GM20431 (cell line): Measurements from ENCODE around the gene WIPF2.
"Not testable (repeated sequence)": the region's sequence is repeated elsewhere in the genome, so short reads cannot be mapped to it uniquely, and the experiment has no call there.

ENCODE experiments used
- in situ Hi-C: fragments of 300-500 bp; cut with MseI, MboI; formaldehyde crosslinking; loops from one replicate; pipeline ENCODE4 v1.15.0; 2020; ENCODE audit warnings: low sequenced_read_pairs; ENCODE audit not compliant: unreplicated experiment

Gene WIPF2

GRCh38 chr17:40291281-40291664 lies 72.2 kb downstream of the WIPF2 start:
- in situ Hi-C loops, result no loop called here

DNA sequence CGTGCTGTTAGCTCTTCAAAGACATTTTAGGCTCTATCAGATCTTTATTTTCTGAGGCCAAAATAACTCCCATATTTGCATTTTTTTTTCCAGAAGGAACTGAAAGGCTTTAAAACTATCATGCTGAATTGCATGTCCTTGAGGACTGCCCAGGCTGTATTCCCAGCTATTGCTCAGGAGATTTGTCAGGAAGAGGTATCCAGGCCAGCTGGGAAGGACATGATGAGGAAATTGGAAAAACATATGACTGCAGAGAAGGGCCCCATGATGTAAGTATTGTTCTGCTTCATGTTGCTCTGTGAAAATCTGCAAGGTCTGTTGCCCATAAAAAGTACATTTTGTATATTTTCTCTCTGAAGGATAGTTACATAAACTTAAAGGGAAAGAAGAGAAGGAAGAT lies 74.3 kb downstream of the WIPF2 start:
- in situ Hi-C loops, result no loop called here

- in situ Hi-C loops, result no loop called here
Measured at GRCh38 chr17:40295488-40296436, 76.7 kb downstream of the WIPF2 start.

DNA sequence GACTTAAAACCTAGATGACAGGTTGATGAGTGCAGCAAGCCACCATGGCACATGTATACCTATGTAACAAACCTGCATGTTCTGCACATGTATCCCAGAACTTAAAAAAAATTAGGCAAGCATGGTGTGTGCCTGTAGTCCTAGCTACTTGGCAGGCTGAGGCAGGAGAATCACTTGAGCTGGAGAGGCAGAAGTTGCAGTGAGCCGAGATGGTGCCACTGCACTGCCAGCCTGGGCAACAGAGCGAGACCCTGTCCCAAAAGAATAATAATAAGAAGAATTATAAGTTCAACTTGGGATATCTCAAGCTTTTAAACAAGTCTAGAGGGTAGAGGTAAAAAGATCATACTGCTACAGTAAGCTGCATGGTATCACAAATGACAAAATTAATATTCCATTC lies 78.4 kb downstream of the WIPF2 start:
- in situ Hi-C loops, result no loop called here

DNA sequence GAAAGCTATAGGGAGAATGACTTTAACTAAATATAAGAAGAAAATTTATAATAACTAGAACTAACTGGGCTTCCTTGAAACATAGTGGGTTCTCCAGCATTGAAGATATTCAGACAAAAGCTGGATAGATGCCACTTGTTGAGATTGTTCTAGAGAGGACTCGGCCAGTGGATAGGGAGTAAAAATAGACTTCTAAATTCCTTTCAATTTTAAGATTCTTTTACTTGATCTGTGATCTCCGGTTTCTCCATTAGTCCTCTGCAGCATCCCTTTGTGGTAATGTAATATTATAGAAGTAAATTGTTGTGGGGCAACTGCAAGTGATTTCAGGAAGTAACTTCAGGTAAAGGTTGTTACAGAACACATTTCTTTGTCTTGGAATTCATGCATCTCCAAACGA lies 79.6 kb downstream of the WIPF2 start:
- in situ Hi-C loops, result no loop called here

DNA sequence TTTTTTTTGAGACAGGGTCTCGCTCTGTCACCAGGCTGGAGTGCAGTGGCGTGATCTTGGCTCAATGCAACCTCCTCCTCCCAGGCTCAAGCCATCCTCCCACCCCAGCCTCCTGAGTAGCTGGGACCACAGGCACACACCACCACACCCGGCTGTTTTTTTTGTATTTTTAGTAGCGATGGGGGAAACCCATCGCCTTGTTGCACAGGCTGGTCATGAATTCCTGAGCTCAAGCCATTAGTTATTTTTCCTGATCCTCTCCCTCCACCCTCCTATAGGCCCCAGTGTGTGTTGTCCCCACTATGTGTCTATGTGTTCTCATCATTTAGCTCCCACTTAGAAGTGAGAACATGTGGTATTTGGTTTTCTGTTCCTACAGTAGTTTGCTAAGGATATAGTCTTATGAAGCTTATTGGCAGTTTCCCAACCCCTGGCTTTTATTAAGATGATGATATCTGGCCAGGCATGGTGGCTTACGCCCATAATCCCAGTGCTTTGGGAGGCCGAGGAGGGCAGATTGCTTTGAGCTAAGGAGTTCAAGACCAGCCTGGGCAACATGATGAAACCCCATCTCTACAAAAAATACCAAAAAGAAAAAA lies 80.2 kb downstream of the WIPF2 start:
- in situ Hi-C loops, result not testable (repeated sequence)

DNA sequence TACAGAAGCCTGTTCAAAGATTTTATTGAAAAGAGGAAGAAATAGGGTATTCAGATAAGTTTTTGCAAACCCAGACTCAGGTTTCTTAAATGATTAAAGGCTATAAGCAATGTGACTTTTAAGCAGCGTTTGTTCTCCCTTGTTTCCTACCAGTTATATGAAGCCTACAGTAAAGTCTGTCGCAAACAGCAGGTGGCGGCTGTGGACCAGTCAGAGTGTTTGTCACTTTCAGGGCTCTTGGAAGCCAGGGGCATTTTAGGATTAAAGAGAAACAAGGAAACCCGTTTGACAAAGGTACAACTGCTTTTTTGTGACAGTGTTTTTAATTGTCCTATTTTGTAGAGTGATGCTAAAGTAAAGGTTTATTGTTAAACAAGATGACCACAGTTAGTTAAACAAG lies 82.2 kb downstream of the WIPF2 start:
- in situ Hi-C loops, result loop anchor here (5.0 kb wide), 1 partner anchor 51 kb away; no protein-coding TSS in a partner anchor

- in situ Hi-C loops, result loop anchor here (5.0 kb wide), 1 partner anchor 49 kb away; no protein-coding TSS in a partner anchor
Measured at GRCh38 chr17:40303009-40303657, 84.0 kb downstream of the WIPF2 start.

- in situ Hi-C loops, result loop anchor here (5.0 kb wide), 1 partner anchor 48 kb away; no protein-coding TSS in a partner anchor
Measured at GRCh38 chr17:40303708-40304551, 84.8 kb downstream of the WIPF2 start.

- in situ Hi-C loops, result loop anchor here (5.0 kb wide), 1 partner anchor 48 kb away; no protein-coding TSS in a partner anchor
Measured at GRCh38 chr17:40304552-40304863, 85.4 kb downstream of the WIPF2 start.

DNA sequence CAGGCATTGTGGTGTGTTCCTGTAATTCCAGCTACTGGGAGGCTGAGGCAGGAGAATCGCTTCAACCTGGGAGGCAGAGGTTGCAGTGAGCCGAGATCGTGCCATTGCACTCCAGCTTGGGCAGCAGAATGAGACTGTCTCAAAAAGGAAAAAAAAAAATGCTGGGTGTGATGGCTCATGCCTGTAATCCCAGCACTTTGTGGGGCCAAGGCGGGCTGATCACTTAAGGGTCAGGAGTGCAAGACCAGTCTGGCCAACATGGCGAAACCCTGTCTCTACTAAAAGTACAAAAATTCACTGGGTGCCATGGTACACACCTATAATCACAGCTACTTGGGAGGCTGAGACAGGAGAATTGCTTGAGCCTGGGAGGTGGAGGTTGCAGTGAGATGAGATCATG lies 85.8 kb downstream of the WIPF2 start:
- in situ Hi-C loops, result loop anchor here (5.0 kb wide), 1 partner anchor 47 kb away; no protein-coding TSS in a partner anchor

GRCh38 chr17:40306395-40306794 lies 87.3 kb downstream of the WIPF2 start:
- in situ Hi-C loops, result no loop called here

GRCh38 chr17:40307001-40307730 lies 88.1 kb downstream of the WIPF2 start:
- in situ Hi-C loops, result no loop called here

- in situ Hi-C loops, result no loop called here
Measured at GRCh38 chr17:40307740-40308239, 88.7 kb downstream of the WIPF2 start.

DNA sequence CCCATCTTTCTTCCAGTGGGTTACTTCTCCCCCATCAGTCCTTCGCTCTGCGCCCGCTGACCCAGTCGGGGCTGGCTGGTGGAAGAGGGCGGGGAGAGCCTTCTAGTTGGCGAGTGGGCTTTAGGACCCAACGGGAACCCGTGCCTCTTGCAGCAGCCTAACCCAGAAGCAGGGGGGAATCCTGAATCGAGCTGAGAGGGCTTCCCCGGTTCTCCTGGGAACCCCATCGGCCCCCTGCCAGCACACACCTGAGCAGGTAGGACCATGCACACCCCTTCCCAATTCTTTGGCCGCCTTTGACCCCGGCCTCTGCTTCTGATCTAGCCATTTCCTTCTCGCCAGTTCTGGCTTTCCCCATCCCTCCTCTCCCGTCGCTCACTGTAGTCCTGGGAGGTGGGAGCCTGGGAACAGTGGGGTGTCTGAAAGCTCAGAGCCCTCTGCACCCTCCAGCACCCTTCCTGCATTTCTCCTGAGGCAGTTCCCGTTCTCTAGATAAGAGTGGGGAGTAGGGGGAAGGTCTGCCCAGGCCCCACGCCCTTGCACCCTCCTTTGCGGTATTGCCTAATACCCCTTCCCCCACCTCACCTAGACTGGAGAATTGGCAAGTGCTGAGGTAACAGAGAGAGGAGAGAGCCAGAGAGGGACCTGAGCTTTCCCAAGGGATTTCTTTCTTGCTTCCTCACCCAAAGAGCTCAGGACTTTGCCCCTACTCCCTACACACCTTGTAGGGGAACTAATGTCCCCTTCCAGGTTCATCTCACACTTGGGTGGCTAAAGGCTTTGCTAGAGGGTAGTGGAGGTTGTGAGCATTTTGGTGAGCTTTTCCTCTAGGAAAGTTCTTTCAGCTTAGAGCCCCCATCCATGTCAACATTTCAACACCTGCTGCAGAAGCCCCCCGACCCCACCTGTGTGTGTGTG lies 90.2 kb downstream of the WIPF2 start, which contains the start of gene RARA:
Gene RARA (plus strand): TSS at position 150 of the 918 bp plus-strand sequence. CDS start 22,039 bp downstream, outside the sequence.
- in situ Hi-C loops, result no loop called here

- in situ Hi-C loops, result no loop called here
Measured at GRCh38 chr17:40309949-40310510, 90.9 kb downstream of the WIPF2 start.

DNA sequence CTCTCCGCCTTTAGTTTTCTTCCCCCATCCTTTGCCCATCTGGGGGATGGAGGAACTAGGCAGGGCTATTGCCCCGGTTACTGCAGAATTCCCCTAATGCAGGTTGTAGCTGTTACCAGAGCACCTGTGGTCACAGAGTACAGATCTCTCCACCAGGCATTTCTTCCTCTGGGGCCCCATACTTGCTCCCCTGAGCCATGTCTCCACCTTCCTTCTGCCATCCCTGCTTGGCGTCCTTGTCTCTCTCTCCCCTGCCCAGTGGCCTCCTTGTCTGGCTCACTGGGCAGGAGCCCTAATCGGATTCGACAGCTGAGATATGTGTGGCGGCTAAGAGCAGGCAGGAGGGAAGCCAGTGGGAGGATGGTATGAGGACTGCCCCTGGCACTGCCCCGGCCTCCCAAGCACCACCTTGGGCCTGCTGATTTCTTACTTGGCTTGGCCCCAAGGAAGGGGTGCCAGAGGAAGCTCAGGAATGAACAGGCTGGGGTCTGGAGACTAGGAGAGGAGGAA lies 91.8 kb downstream of the WIPF2 start:
- in situ Hi-C loops, result no loop called here
